ENCODE data around the gene CALB2.

DNA sequence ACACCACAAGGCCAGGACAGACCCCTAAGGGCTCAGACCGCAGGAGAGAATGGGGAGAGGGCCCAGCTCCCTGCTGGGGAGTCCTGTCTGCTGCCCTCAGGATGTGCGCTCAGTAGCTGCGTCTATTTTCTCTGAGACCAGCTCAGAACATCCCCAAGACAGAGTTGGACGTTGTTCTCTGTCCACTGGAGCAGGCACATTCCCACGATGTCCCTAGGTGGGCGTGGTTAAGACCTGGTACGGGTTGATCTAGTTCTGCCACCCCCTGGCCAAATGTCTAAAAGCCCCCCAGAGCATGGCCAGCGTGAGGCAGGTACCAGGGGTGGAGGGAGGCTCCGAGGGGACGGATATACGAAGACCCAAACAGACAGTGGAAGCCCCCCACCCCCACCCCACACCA, 842 bp upstream of the CALB2 start:
- TF ChIP-seq, protein P1, sequence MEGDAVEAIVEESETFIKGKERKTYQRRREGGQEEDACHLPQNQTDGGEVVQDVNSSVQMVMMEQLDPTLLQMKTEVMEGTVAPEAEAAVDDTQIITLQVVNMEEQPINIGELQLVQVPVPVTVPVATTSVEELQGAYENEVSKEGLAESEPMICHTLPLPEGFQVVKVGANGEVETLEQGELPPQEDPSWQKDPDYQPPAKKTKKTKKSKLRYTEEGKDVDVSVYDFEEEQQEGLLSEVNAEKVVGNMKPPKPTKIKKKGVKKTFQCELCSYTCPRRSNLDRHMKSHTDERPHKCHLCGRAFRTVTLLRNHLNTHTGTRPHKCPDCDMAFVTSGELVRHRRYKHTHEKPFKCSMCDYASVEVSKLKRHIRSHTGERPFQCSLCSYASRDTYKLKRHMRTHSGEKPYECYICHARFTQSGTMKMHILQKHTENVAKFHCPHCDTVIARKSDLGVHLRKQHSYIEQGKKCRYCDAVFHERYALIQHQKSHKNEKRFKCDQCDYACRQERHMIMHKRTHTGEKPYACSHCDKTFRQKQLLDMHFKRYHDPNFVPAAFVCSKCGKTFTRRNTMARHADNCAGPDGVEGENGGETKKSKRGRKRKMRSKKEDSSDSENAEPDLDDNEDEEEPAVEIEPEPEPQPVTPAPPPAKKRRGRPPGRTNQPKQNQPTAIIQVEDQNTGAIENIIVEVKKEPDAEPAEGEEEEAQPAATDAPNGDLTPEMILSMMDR (IDR thresholded peaks at IDR 0.05 in 2 of 3, conservative IDR thresholded peaks at IDR 0.05 in 1 of 3; ENCODE audit: borderline replicate concordance in 1 of 3, insufficient read depth in 1 of 3, low read depth in 2 of 3, low read length in 2 of 3), result no peak
- TF ChIP-seq ZFX (IDR thresholded peaks at IDR 0.05) (no peak), TCF7L2 (IDR thresholded peaks at IDR 0.05; ENCODE audit: borderline replicate concordance, extremely low read depth, insufficient read depth, insufficient read length) (no peak), ZNF274 (IDR thresholded peaks at IDR 0.05; ENCODE audit: low read depth, low read length) (no peak)
